ENCODE measurements around the gene PIAS1.

PIAS1 gene

GRCh38 chr15:68034719-68035293, 19.3 kb upstream of the PIAS1 start:
- Histone ChIP-seq H3K4me3 (ENCODE audit: extremely low read depth, insufficient read depth, low read length, poor library complexity, severe bottlenecking) (no peak overlapping the region), H3K27ac (ENCODE audit: low read depth, low read length, severe bottlenecking) (no peak overlapping the region), H3K9me3 (ENCODE audit: control insufficient read depth, low read length) (no peaks in the 10 kb centered on the region), H3K4me1 (ENCODE audit: control insufficient read depth, insufficient read depth, low read length, poor library complexity, severe bottlenecking) (no peaks in the 10 kb centered on the region), H3K36me3 (ENCODE audit: control insufficient read depth, insufficient read depth, low read length) (no peaks in the 10 kb centered on the region)
- 78 to 94% methylated on average over 1 of the region's 1 CpG for WGBS, 2 experiments (ENCODE audit: insufficient coverage in 2 of 2)

- Histone ChIP-seq H3K9me3 (ENCODE audit: control insufficient read depth, low read length) (peaks cover 5% of the 10 kb centered on the region), H3K27ac (ENCODE audit: low read depth, low read length, severe bottlenecking) (no peak overlapping the region), H3K36me3 (ENCODE audit: control insufficient read depth, insufficient read depth, low read length) (no peaks in the 10 kb centered on the region), H3K4me1 (ENCODE audit: control insufficient read depth, insufficient read depth, low read length, poor library complexity, severe bottlenecking) (no peaks in the 10 kb centered on the region), H3K4me3 (ENCODE audit: extremely low read depth, insufficient read depth, low read length, poor library complexity, severe bottlenecking) (no peak overlapping the region)
- WGBS, 2 experiments (ENCODE audit: insufficient coverage in 2 of 2), result 67 to 80% methylated on average over 1 of the region's 2 CpGs
Observed at GRCh38 chr15:68038246-68038645, 15.9 kb upstream of the PIAS1 start.

DNA sequence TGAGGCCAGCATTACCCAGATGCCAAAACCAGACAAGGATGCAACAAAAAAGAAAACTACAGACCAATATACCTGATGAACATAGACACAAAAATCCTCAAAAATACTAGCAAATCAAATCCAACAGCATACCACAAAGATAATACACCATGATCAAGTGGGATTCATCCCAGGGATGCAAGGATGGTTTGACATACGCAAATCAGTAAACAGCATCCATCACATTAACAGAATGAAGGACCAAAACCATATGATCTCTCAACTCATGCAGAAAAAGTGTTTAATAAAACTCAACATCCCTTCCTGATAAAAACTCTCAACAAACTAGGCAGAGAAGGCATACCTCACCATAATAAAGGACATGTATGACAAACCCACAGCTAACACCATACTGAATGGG, 14.0 kb upstream of the PIAS1 start:
- H3K36me3 ChIP-seq (ENCODE audit: control insufficient read depth, insufficient read depth, low read length), result no peaks in the 10 kb centered on the region
- no peak overlapping the region for H3K27ac ChIP-seq (ENCODE audit: low read depth, low read length, severe bottlenecking)
- H3K4me3 ChIP-seq (ENCODE audit: extremely low read depth, insufficient read depth, low read length, poor library complexity, severe bottlenecking), result no peak overlapping the region
- WGBS, 2 experiments (ENCODE audit: insufficient coverage in 2 of 2), result 86% methylated on average over 1 of the region's 1 CpG; no CpG with 5 or more reads in 1 of the 2 experiments
- no peaks in the 10 kb centered on the region for H3K4me1 ChIP-seq (ENCODE audit: control insufficient read depth, insufficient read depth, low read length, poor library complexity, severe bottlenecking)
- peaks cover 5% of the 10 kb centered on the region for H3K9me3 ChIP-seq (ENCODE audit: control insufficient read depth, low read length)

DNA sequence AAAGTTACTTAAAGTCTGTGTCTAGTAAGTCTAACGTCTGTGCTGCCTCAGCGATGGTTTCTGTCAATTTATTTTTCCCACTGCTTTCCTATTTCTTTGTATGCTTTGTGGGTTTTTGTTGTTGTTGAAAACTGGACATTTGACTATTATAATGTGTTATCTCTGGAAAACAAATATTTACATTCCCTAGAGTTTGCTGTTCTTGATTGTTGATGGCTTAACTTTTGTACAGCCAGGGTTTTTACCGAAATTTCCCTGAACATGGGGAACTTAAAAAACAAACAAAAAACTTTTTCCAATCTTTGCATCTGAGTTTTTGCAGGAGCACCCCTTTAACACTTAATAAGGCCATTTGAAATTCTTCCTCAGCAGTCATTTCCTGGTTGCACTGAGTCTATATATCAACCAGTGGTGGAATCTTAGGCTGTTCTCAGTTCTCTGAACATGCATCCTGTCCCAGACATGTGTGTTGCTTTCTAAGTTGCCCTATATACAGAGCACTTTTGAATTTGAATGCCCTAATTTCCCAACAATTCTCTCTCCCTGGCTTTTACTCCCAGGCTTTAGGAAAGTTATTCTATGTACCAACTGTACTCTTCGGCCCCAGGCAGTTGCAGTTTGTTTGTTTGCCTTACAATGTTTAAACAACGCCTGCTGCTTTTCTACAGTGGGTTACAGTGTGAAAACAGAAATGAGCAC, 11.8 kb upstream of the PIAS1 start:
- H3K36me3 ChIP-seq (ENCODE audit: control insufficient read depth, insufficient read depth, low read length), result no peaks in the 10 kb centered on the region
- H3K9me3 ChIP-seq (ENCODE audit: control insufficient read depth, low read length), result peaks cover 9% of the 10 kb centered on the region
- H3K4me1 ChIP-seq (ENCODE audit: control insufficient read depth, insufficient read depth, low read length, poor library complexity, severe bottlenecking), result no peaks in the 10 kb centered on the region
- WGBS, 2 experiments (ENCODE audit: insufficient coverage in 2 of 2), result 83 to 94% methylated on average over 2 of the region's 5 CpGs
- H3K27ac ChIP-seq (ENCODE audit: low read depth, low read length, severe bottlenecking), result no peak overlapping the region
- H3K4me3 ChIP-seq (ENCODE audit: extremely low read depth, insufficient read depth, low read length, poor library complexity, severe bottlenecking), result no peak overlapping the region

DNA sequence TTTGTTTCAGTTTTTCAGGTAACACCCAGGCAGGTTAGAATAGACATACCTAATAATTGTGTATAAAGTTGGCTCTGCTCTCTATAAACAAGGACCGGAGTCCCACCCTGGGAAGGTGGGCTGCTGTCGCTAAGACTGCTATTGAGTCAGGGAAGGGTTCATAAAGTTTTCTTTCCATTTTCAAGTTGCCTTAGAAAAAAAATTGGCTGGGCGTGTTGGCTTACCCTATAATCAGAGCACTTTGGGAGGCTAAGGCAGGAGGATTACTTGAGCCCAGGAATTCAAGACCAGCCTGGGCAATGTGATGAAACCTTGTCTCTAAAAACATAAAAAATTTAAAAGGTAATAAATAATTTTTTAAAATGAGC, 11.3 kb upstream of the PIAS1 start:
- H3K27ac ChIP-seq (ENCODE audit: low read depth, low read length, severe bottlenecking), result no peak overlapping the region
- H3K36me3 ChIP-seq (ENCODE audit: control insufficient read depth, insufficient read depth, low read length), result no peaks in the 10 kb centered on the region
- 96 to 100% methylated on average over 2 to 3 of the region's 3 CpGs for WGBS, 2 experiments (ENCODE audit: insufficient coverage in 2 of 2)
- H3K4me1 ChIP-seq (ENCODE audit: control insufficient read depth, insufficient read depth, low read length, poor library complexity, severe bottlenecking), result no peaks in the 10 kb centered on the region
- no peak overlapping the region for H3K4me3 ChIP-seq (ENCODE audit: extremely low read depth, insufficient read depth, low read length, poor library complexity, severe bottlenecking)
- peaks cover 9% of the 10 kb centered on the region for H3K9me3 ChIP-seq (ENCODE audit: control insufficient read depth, low read length)

DNA sequence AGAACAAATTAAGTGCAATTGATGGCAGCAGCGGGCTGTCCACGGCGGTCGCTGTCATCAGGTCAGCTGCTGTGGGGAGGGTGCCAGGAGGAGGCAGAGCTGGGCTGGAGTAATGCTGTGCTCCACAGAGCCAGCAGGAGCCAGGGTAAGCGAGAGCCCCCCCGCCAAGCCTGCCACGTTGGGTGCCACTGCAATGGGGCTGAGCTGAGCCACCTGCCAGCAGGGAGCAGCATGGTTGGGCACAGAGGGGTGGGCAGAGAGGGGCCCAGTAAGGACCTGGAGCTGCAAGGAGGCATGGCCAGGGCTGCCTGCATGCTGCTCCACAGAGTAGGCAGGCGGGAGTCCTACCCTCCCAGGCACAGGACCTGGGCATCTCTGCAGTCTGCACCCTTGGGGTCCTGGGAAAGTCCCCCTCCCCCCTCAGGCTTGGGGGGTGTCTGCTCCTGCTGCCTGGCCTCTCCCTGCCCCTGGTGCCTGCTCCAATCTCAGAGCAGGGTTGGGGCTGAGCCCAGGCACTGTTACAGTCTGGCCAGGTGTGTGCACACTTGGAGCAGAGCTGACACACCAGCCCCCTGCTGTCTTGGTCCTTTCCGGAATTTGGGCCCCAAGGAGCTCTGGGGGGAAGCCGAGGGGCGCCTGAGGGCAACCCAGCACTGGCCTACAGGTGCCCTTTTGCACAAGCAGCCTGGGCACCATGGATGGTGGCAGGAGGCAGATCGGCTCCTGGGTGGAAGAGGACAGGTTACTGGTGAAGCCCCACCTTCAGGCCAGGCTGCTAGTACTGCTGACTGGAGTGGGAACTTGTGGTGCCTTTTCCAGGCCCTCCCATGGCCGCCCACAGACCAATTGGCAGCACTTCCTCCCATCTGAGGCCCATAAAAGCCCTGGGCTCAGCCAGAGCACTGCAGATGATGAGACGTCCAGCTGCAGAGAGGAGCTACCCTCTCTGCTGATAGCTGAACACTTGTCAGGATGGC, 8.5 kb upstream of the PIAS1 start:
- WGBS, 2 experiments (ENCODE audit: insufficient coverage in 2 of 2), result 83 to 85% methylated on average over 12 to 13 of the region's 14 CpGs
- Histone ChIP-seq H3K4me3 (ENCODE audit: extremely low read depth, insufficient read depth, low read length, poor library complexity, severe bottlenecking) (no peak overlapping the region), H3K36me3 (ENCODE audit: control insufficient read depth, insufficient read depth, low read length) (no peaks in the 10 kb centered on the region), H3K4me1 (ENCODE audit: control insufficient read depth, insufficient read depth, low read length, poor library complexity, severe bottlenecking) (no peaks in the 10 kb centered on the region), H3K9me3 (ENCODE audit: control insufficient read depth, low read length) (peaks cover 4% of the 10 kb centered on the region), H3K27ac (ENCODE audit: low read depth, low read length, severe bottlenecking) (no peak overlapping the region)

GRCh38 chr15:68047826-68048225, 6.3 kb upstream of the PIAS1 start:
- Histone ChIP-seq H3K4me3 (ENCODE audit: extremely low read depth, insufficient read depth, low read length, poor library complexity, severe bottlenecking) (no peak overlapping the region), H3K27ac (ENCODE audit: low read depth, low read length, severe bottlenecking) (no peak overlapping the region), H3K9me3 (ENCODE audit: control insufficient read depth, low read length) (peaks cover 4% of the 10 kb centered on the region), H3K4me1 (ENCODE audit: control insufficient read depth, insufficient read depth, low read length, poor library complexity, severe bottlenecking) (no peaks in the 10 kb centered on the region), H3K36me3 (ENCODE audit: control insufficient read depth, insufficient read depth, low read length) (no peaks in the 10 kb centered on the region)
- 95% methylated on average over 2 of the region's 3 CpGs; no CpG with 5 or more reads in 1 of the 2 experiments for WGBS, 2 experiments (ENCODE audit: insufficient coverage in 2 of 2)

DNA sequence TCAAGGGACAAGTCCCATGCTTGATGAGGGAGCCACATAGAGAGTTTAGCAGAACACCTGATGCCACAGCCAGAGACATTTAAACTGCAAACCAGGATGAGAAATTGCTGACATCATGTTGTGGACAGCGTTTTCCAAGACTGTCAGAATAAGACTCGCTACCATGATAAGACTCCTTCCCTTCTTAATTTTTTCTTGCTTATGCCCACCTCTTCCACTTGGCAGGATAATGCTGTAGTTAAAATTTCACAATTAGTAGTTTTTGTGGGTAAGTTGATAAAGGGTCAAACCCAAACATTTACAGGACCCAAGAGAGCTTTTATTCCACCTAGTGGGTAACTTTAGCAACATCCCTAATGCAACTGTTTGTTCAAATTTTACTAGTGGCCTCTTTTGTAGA, 3.0 kb upstream of the PIAS1 start:
- Histone ChIP-seq H3K36me3 (ENCODE audit: control insufficient read depth, insufficient read depth, low read length) (no peaks in the 10 kb centered on the region), H3K27ac (ENCODE audit: low read depth, low read length, severe bottlenecking) (no peak overlapping the region), H3K4me1 (ENCODE audit: control insufficient read depth, insufficient read depth, low read length, poor library complexity, severe bottlenecking) (no peaks in the 10 kb centered on the region), H3K4me3 (ENCODE audit: extremely low read depth, insufficient read depth, low read length, poor library complexity, severe bottlenecking) (no peak overlapping the region), H3K9me3 (ENCODE audit: control insufficient read depth, low read length) (peaks cover 4% of the 10 kb centered on the region)
- WGBS, 2 experiments (ENCODE audit: insufficient coverage in 2 of 2), result 100% methylated on average over 1 of the region's 2 CpGs; no CpG with 5 or more reads in 1 of the 2 experiments

- Histone ChIP-seq H3K9me3 (ENCODE audit: control insufficient read depth, low read length) (no peaks in the 10 kb centered on the region), H3K27ac (ENCODE audit: low read depth, low read length, severe bottlenecking) (no peak overlapping the region), H3K4me3 (ENCODE audit: extremely low read depth, insufficient read depth, low read length, poor library complexity, severe bottlenecking) (no peak overlapping the region), H3K4me1 (ENCODE audit: control insufficient read depth, insufficient read depth, low read length, poor library complexity, severe bottlenecking) (no peaks in the 10 kb centered on the region), H3K36me3 (ENCODE audit: control insufficient read depth, insufficient read depth, low read length) (no peaks in the 10 kb centered on the region)
- 50 to 88% methylated on average over 1 of the region's 1 CpG for WGBS, 2 experiments (ENCODE audit: insufficient coverage in 2 of 2)
Observed at GRCh38 chr15:68051907-68052306, 2.2 kb upstream of the PIAS1 start.

DNA sequence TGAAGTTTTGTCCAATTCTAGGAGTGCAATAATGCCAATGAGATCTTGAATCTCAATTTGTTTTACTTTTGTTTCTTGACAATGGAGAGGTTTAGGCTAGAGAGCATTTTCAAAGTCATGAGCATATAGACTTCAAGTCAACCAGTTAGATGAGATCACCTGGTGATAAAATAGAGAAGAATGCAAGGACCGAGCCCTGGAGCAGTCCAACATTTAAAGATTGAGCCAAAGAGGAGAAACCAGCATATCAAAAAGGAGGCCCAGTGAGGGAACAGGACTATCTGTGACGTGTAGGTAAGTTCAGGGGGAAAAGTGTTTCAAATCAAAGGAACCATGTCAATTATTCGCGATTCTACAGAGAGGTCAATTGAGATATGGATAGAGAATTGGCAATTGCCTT, 1.7 kb upstream of the PIAS1 start:
- no peaks in the 10 kb centered on the region for H3K36me3 ChIP-seq (ENCODE audit: control insufficient read depth, insufficient read depth, low read length)
- H3K4me1 ChIP-seq (ENCODE audit: control insufficient read depth, insufficient read depth, low read length, poor library complexity, severe bottlenecking), result no peaks in the 10 kb centered on the region
- no peak overlapping the region for H3K4me3 ChIP-seq (ENCODE audit: extremely low read depth, insufficient read depth, low read length, poor library complexity, severe bottlenecking)
- H3K27ac ChIP-seq (ENCODE audit: low read depth, low read length, severe bottlenecking), result no peak overlapping the region
- WGBS, 2 experiments (ENCODE audit: insufficient coverage in 2 of 2), result 95 to 98% methylated on average over 4 of the region's 4 CpGs
- no peaks in the 10 kb centered on the region for H3K9me3 ChIP-seq (ENCODE audit: control insufficient read depth, low read length)
